Neural progenitor cell (in vitro differentiated cells): Measurements from ENCODE around the gene CTSO.

Source experiments
- CTCF ChIP-seq: fragments of 200-600 bp; sonication (generic); IDR thresholded peaks from 2 replicates; pipeline ENCODE4 v1.5.1; 2017; ENCODE audit warnings: antibody characterized with exemption, mild to moderate bottlenecking
- EZH2 ChIP-seq: fragments of 200-600 bp; sonication (generic); IDR thresholded peaks from 2 replicates; pipeline ENCODE4 v1.6.1; 2017; ENCODE audit warnings: antibody characterized with exemption, mild to moderate bottlenecking, moderate library complexity
- EZH2phosphoT487 ChIP-seq: fragments of 200-600 bp; sonication (generic); IDR thresholded peaks from 2 replicates; pipeline ENCODE4 v1.6.1; 2017; ENCODE audit warnings: antibody characterized with exemption

- TF ChIP-seq CTCF (no peak), EZH2phosphoT487 (no peak), EZH2 (no peak)
Measured at GRCh38 chr4:155975511-155975910, 21.8 kb upstream of the CTSO start.
